Spleen (tissue), 11 donors: Measurements from ENCODE around the gene IL18RAP. TPM values are rescaled to one million over a fixed set of nuclear protein-coding genes. Genes with fewer than 3 reads are reported as not detected.

ENCODE experiments used
- DNase-seq: peaks from one replicate; pipeline ENCODE4 v3.0.0-alpha.2; 2020
- H3K27ac ChIP-seq, 8 donors: fragments of 200-600 bp; sonication (generic) in 7 of 8; 1 replicate in 4 of 8; 2 replicates in 4 of 8; pipeline versions ENCODE4 v1.5.0 to v1.8.0; 2016 to 2021; ENCODE audit warnings: inconsistent platforms in 4 of 8, mild to moderate bottlenecking in 4 of 8, moderate library complexity in 1 of 8
- H3K27me3 ChIP-seq, 7 donors: fragments of 200-600 bp; sonication (generic) in 6 of 7; replicated peaks in 1 of 7; 1 replicate in 4 of 7; 2 replicates in 3 of 7; pipeline versions ENCODE4 v1.5.0 to v1.8.0; 2016 to 2021; ENCODE audit warnings: inconsistent platforms in 3 of 7, mild to moderate bottlenecking in 1 of 7
- H3K36me3 ChIP-seq, 6 donors: fragments of 200-600 bp; sonication (generic) in 5 of 6; 1 replicate in 4 of 6; 2 replicates in 2 of 6; pipeline versions ENCODE4 v1.5.0 to v1.8.0; 2016 to 2021; ENCODE audit warnings: inconsistent platforms in 2 of 6
- H3K4me1 ChIP-seq, 6 donors: fragments of 200-600 bp; sonication (generic) in 5 of 6; 1 replicate in 3 of 6; 2 replicates in 3 of 6; pipeline versions ENCODE4 v1.5.0 to v1.8.0; 2016 to 2021; ENCODE audit warnings: inconsistent platforms in 3 of 6
- H3K4me3 ChIP-seq, 8 donors: fragments of 200-600 bp; sonication (generic) in 7 of 8; 1 replicate in 4 of 8; 2 replicates in 4 of 8; pipeline versions ENCODE4 v1.5.0 to v1.8.0; 2016 to 2021; ENCODE audit warnings: inconsistent platforms in 4 of 8, mild to moderate bottlenecking in 4 of 8, moderate library complexity in 2 of 8
- H3K9me3 ChIP-seq, 8 donors: fragments of 200-600 bp; sonication (generic) in 7 of 8; 1 replicate in 4 of 8; 2 replicates in 4 of 8; pipeline versions ENCODE4 v1.5.0 to v1.8.0; 2016 to 2021; ENCODE audit warnings: inconsistent platforms in 4 of 8
- POLR2A ChIP-seq, 3 donors: fragments of 450-650 bp; IDR thresholded peaks; one replicate each; pipeline ENCODE4 v1.5.1; 2017; ENCODE audit warnings: antibody characterized with exemption in 3 of 3, mild to moderate bottlenecking in 1 of 3
- POLR2AphosphoS5 ChIP-seq, 3 donors: sonication (generic); formaldehyde crosslinking; IDR thresholded peaks; one replicate each; pipeline ENCODE4 v1.5.1; 2017; ENCODE audit warnings: antibody characterized with exemption in 3 of 3
- WGBS, 5 donors: extraction: QIAGEN DNeasy Blood & Tissue Kit in 3 of 5; methylation state at CpG; one replicate each; pipeline versions ENCODE4 v1.1.5 to v1.1.7; 2013 to 2018; 5-methylcytosine and 5-hydroxymethylcytosine counted together
- intact Hi-C: fragments of 100-400 bp; cut with DNase I; formaldehyde crosslinking; loops from one replicate; pipeline ENCODE4 v1.15.0; 2023; ENCODE audit warnings: low total_unique reads
- polyA plus RNA-seq, 3 donors: library from polyadenylated mRNA; stranded (reverse); fragments of 200-250 nt; gene quantifications; one replicate each; pipeline ENCODE4 v1.2.1, GENCODE V29; 2013
- total RNA-seq, 7 donors: library from RNA; depleted of rRNA in 3 of 7; stranded (reverse); fragments of >200 nt in 3 of 7; fragmentation: NEBNext Ultra II Directional in 4 of 7; extraction: Animal tissue kit (Norgen Biotek cat#: 25700) in 4 of 7; gene quantifications; one replicate each; pipeline versions ENCODE4 v1.1.0 to v1.2.1, GENCODE V29; 2016 to 2021
- TF ChIP-seq, protein P1 (sequence below), 11 experiments: fragments of 200-600 bp in 7 of 11; fragments of 450-650 bp in 4 of 11; sonication (generic) in 4 of 11; IDR thresholded peaks in 8 of 11; conservative IDR thresholded peaks in 3 of 11; 1 replicate in 7 of 11; 2 replicates in 4 of 11; pipeline versions ENCODE4 v1.4.0 to v1.8.0; 2016 to 2021; ENCODE audit warnings: antibody characterized with exemption in 11 of 11, inconsistent platforms in 4 of 11, mild to moderate bottlenecking in 1 of 11
- donor health status: healthy with polysubstance abuse.
- donor health status: DM: no; HTN: no; CAD: no; lungs with moderate emphysema.
- donor health status: DM: no; HTN: no; CAD: no.
- donor health status: Bipolar disorder and iron deficiency.
- donor health status: healthy.
- donor health status: DM: no; HTN: no; CAD: no.
- donor health status: DM: yes; HTN: yes; CAD: no.

IL18RAP gene
- total and polyA plus RNA-seq, 10 donors, result 1.5 to 145 (median 31.8) TPM

DNA sequence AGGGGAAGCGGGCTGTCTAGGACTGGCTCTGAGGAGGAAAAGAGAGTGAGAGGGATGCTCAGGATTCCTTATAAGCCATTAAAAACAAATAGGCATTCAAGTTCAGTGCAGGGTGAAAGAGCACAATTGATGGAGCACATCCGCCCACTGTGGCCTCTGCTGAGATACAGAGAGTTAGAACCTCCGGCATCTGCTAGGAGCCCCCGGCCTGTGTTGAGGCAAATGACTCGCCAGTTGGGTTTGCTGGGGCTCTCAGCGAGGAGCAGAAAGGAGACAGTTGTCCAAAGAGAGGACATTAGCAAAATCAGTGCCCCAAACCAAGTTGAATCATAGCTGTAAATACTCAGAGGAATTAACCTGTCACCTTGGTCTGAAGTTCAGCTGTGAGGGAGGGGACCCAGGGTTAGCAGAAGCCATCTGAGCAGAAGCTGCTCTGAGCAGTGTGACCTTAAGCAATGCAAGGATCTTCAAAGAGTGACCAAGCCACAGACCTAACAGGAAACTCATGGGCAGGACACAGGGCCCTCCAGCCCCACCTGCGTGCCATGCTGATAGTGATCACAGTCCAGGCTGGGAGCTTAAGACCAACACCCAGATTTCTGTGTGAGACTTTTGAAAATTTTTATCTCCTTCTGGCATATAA is 23.3 kb upstream of the IL18RAP start:
- 68 to 87% (median 80%) methylated on average over 7 of the region's 7 CpGs for WGBS, 5 donors
- H3K9me3 ChIP-seq, result no peaks in the 10 kb centered on the region
- TF ChIP-seq POLR2A (IDR thresholded peaks at IDR 0.05) (no peak), POLR2AphosphoS5 (IDR thresholded peaks at IDR 0.05) (peak in 1 of 3 donors; percentile 14)
- TF ChIP-seq, protein P1, sequence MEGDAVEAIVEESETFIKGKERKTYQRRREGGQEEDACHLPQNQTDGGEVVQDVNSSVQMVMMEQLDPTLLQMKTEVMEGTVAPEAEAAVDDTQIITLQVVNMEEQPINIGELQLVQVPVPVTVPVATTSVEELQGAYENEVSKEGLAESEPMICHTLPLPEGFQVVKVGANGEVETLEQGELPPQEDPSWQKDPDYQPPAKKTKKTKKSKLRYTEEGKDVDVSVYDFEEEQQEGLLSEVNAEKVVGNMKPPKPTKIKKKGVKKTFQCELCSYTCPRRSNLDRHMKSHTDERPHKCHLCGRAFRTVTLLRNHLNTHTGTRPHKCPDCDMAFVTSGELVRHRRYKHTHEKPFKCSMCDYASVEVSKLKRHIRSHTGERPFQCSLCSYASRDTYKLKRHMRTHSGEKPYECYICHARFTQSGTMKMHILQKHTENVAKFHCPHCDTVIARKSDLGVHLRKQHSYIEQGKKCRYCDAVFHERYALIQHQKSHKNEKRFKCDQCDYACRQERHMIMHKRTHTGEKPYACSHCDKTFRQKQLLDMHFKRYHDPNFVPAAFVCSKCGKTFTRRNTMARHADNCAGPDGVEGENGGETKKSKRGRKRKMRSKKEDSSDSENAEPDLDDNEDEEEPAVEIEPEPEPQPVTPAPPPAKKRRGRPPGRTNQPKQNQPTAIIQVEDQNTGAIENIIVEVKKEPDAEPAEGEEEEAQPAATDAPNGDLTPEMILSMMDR (IDR thresholded peaks at IDR 0.05 in 8 of 11, conservative IDR thresholded peaks at IDR 0.05 in 3 of 11), result no peak
- peaks cover 0 to 3% (median 0%) of the 10 kb centered on the region in 6 donors for H3K4me1 ChIP-seq
- no peaks in the 10 kb centered on the region for H3K27me3 ChIP-seq
- DNase-seq, result no peak
- peak overlapping the region in 1 of 8 donors; percentile 28 for H3K27ac ChIP-seq
- peaks cover 0 to 17% (median 0%) of the 10 kb centered on the region in 6 donors for H3K36me3 ChIP-seq
- intact Hi-C loops, result no loop called here
- H3K4me3 ChIP-seq, result no peak overlapping the region

DNA sequence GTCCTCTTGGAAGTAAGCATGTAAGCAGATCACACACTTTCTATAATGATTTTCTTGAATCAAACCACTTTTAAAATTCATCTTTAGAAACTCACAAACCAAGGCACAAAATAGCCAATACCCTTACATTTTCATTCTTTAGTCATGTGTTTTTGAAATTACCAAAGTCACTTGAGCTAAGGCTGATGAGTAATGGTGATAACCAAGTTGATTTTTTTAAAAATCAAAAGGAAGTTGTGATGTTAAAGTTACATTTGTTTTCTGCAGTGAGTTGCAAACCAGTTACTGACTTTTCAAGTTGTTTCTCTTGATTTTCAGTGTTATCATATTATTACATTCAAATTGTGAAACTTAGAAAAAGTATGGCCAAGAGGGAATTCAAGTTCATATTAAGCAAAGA is 21.5 kb upstream of the IL18RAP start:
- H3K4me1 ChIP-seq, result peaks cover 0 to 3% (median 0%) of the 10 kb centered on the region in 6 donors
- H3K27ac ChIP-seq, result peak overlapping the region in 1 of 8 donors; percentile 14
- H3K27me3 ChIP-seq, result no peaks in the 10 kb centered on the region
- no peaks in the 10 kb centered on the region for H3K9me3 ChIP-seq
- TF ChIP-seq POLR2A (IDR thresholded peaks at IDR 0.05) (no peak), POLR2AphosphoS5 (IDR thresholded peaks at IDR 0.05) (no peak)
- TF ChIP-seq, protein P1 (IDR thresholded peaks at IDR 0.05 in 8 of 11, conservative IDR thresholded peaks at IDR 0.05 in 3 of 11), result no peak
- no peak overlapping the region for H3K4me3 ChIP-seq
- DNase-seq, result no peak
- peaks cover 0 to 9% (median 0%) of the 10 kb centered on the region in 6 donors for H3K36me3 ChIP-seq
- intact Hi-C loops, result no loop called here

DNA sequence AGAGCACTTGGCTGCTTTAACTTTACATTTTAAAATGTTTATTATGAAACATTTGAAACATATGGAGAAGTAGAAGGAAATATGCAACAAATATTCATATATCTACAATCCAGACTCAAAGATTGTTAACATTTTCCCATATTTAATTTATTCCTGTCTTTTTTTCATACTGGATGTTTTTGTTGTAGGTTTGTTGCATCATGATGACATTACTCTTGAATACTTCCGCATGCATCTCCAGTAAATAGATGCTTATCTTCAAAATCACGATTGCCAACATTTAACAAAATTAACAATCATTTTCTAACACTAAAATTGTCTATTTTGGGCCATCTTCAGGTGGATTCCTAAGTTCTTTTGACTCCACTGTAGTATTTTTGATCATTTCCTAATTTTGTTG is 21.1 kb upstream of the IL18RAP start:
- peak overlapping the region in 1 of 8 donors; percentile 14 for H3K27ac ChIP-seq
- H3K36me3 ChIP-seq, result peaks cover 0 to 5% (median 0%) of the 10 kb centered on the region in 6 donors
- H3K4me1 ChIP-seq, result peaks cover 0 to 3% (median 0%) of the 10 kb centered on the region in 6 donors
- DNase-seq, result no peak
- intact Hi-C loops, result no loop called here
- H3K4me3 ChIP-seq, result no peak overlapping the region
- no peaks in the 10 kb centered on the region for H3K9me3 ChIP-seq
- TF ChIP-seq, protein P1 (IDR thresholded peaks at IDR 0.05 in 8 of 11, conservative IDR thresholded peaks at IDR 0.05 in 3 of 11), result no peak
- TF ChIP-seq POLR2AphosphoS5 (IDR thresholded peaks at IDR 0.05) (no peak), POLR2A (IDR thresholded peaks at IDR 0.05) (no peak)
- 86 to 96% (median 88%) methylated on average over 2 of the region's 2 CpGs for WGBS, 5 donors
- H3K27me3 ChIP-seq, result no peaks in the 10 kb centered on the region

DNA sequence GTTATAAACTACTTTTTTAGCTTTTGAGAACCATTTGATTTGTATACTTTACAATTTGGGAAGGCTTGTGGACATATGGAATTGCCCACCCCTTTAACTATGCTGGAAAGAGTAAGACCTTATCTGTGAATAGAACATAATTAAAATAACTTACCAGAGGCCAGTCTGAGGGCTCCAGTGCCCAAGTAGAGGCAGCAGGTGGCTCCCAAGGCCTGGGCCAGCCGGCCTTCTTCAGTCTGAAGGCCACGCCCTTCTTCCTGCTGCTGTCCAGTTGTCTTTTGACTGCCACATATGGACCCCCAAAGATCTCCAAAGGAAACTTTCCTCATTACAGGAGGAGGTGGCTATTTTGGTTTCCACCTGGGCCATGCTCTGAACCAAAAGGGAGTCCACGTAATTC is 12.0 kb upstream of the IL18RAP start:
- H3K4me3 ChIP-seq, result no peak overlapping the region
- DNase-seq, result no peak
- no peaks in the 10 kb centered on the region for H3K36me3 ChIP-seq
- intact Hi-C loops, result no loop called here
- H3K4me1 ChIP-seq, result no peaks in the 10 kb centered on the region
- H3K9me3 ChIP-seq, result peaks cover 0 to 18% (median 10%) of the 10 kb centered on the region in 8 donors
- TF ChIP-seq, protein P1 (IDR thresholded peaks at IDR 0.05 in 8 of 11, conservative IDR thresholded peaks at IDR 0.05 in 3 of 11), result no peak
- no peak for TF ChIP-seq POLR2A (IDR thresholded peaks at IDR 0.05)
- no peak for TF ChIP-seq POLR2AphosphoS5 (IDR thresholded peaks at IDR 0.05)
- no peaks in the 10 kb centered on the region for H3K27me3 ChIP-seq
- H3K27ac ChIP-seq, result no peak overlapping the region
- 86 to 94% (median 92%) methylated on average over 3 of the region's 3 CpGs for WGBS, 5 donors
